ENCODE measurements around the gene ARHGAP26.

DNA sequence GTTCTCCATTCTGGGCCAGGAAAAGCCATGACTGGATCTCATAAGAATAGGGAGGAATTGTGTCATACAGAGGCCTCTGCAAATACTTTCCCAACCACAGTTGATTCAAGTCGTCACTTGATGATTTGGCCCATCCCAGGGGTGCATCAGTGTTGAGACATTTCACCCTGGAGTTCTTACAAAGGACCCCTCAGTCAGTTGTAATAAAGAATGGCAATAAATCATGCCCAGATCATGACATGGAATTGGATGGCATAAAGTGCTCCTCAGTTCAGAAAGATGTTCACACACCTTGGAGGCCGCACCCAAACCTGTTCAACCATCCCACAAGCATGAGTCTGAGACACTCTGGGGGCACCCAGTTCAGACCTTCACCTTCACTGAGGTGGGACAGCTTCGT, 465.2 kb downstream of the ARHGAP26 start:
- TF ChIP-seq, protein P1, sequence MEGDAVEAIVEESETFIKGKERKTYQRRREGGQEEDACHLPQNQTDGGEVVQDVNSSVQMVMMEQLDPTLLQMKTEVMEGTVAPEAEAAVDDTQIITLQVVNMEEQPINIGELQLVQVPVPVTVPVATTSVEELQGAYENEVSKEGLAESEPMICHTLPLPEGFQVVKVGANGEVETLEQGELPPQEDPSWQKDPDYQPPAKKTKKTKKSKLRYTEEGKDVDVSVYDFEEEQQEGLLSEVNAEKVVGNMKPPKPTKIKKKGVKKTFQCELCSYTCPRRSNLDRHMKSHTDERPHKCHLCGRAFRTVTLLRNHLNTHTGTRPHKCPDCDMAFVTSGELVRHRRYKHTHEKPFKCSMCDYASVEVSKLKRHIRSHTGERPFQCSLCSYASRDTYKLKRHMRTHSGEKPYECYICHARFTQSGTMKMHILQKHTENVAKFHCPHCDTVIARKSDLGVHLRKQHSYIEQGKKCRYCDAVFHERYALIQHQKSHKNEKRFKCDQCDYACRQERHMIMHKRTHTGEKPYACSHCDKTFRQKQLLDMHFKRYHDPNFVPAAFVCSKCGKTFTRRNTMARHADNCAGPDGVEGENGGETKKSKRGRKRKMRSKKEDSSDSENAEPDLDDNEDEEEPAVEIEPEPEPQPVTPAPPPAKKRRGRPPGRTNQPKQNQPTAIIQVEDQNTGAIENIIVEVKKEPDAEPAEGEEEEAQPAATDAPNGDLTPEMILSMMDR (IDR thresholded peaks at IDR 0.05): no peak
- TF ChIP-seq REST (IDR thresholded peaks at IDR 0.05; ENCODE audit: insufficient read depth in 1 of 2, low read depth in 2 of 2, low read length in 1 of 2) (no peak), SIN3A (IDR thresholded peaks at IDR 0.05; ENCODE audit: borderline replicate concordance, insufficient read depth, low read depth, low read length) (no peak), POLR2AphosphoS5 (IDR thresholded peaks at IDR 0.05; ENCODE audit: low read depth, low read length) (no peak)
